Measurements from ENCODE around the gene RPL27.

The RPL27 gene

GRCh38 chr17:43021741-43022512 lies 23.7 kb downstream of the RPL27 start, which contains the start of gene VAT1:
Gene VAT1, minus strand, starts transcription at chr17:43022385. Its CDS starts 63 bp downstream, at chr17:43022322.
- DNase-seq, result peak; percentile 86

- DNase-seq, result peak; percentile 66
These were observed 26.4 kb downstream of the RPL27 start, which contains the start of gene RND2 for GRCh38 chr17:43024407-43025289. Gene RND2, plus strand, starts transcription at chr17:43025231. Its CDS starts 117 bp downstream, at chr17:43025348.

DNA sequence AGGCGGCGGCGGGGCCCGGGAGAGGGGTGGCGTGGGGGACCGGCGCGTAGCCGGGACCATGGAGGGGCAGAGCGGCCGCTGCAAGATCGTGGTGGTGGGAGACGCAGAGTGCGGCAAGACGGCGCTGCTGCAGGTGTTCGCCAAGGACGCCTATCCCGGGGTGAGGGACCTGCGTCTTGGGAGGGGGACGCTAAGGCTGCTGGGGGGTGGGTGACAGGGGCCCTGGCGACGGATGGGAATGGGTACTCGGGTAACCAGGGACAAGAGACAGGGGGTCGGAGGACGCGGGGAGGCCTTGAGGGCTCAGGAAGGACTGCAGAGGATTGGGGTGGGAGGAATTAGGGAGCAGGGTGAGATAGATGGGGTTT lies 27.1 kb downstream of the RPL27 start:
- DNase-seq, result no peak

- DNase-seq, result no peak
These were observed 27.7 kb downstream of the RPL27 start for GRCh38 chr17:43025766-43026537.

DNA sequence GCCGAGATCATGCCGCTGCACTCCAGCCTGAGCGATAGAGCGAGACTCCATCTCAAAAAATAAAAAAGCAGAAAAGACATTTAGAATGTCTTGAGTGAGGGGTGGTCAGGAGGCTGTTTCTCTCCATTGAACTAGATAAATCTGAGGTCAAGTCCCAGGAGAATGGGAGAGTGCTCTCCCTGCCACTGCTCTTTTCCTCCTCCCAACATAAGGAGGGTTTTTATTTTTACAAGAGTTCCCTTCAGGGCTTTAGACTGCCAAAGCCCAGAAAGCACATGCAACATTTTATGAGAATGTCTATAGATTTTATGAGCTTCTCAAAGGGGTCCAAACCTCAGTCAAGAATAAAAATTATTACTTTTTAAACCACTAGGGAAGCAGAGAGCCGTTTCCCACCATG lies 28.4 kb downstream of the RPL27 start:
- no peak for DNase-seq

- no peak for DNase-seq
These were observed 29.1 kb downstream of the RPL27 start for GRCh38 chr17:43027091-43028032.

DNA sequence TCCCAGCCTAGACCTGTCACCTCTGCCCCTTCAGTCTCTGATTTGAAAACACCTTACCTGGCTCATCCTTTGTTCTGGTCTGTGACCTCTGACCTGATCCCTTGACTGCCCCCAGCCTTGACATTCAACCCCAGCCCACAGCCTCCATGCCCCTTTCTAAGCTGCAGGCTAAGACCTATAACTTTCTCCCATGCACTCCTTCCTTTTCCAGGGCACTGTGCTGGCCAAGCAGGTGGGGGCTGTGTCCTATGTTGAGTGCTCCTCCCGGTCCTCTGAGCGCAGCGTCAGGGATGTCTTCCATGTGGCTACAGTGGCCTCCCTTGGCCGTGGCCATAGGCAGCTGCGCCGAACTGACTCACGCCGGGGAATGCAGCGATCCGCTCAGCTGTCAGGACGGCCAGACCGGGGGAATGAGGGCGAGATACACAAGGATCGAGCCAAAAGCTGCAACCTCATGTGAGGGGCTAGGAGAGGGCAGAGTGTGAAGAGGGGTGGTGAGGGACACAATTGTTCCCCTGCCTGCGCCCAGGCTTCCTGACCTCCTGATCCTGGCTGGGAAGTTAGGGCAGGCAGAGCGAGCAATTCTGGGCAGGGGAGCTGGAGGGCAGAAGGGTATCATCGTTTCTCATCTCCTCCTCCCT lies 30.1 kb downstream of the RPL27 start:
- DNase-seq, result no peak

- no peak for DNase-seq
These were observed 32.0 kb downstream of the RPL27 start for GRCh38 chr17:43030137-43030767.

DNA sequence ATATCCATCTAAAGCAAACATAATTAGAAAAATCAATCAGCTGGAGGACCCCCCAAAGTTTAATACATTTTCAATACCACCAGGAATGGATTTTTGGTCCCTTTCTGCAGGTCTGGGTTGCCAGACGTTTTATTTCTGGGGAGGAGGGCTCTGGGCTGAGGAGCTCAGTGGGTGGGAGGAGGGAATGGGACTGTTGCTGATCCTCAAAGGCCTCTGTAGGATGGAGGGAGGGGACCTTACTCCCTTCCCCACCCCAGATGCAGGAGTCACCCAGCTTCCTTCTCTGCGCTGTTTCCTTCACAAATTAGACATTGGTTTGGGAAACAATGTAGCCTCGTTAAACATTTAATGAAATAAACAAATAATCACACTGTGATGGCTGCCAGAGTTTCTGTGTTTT lies 33.4 kb downstream of the RPL27 start:
- no peak for DNase-seq

GRCh38 chr17:43033948-43034881 lies 36.0 kb downstream of the RPL27 start:
- DNase-seq, result no peak

DNA sequence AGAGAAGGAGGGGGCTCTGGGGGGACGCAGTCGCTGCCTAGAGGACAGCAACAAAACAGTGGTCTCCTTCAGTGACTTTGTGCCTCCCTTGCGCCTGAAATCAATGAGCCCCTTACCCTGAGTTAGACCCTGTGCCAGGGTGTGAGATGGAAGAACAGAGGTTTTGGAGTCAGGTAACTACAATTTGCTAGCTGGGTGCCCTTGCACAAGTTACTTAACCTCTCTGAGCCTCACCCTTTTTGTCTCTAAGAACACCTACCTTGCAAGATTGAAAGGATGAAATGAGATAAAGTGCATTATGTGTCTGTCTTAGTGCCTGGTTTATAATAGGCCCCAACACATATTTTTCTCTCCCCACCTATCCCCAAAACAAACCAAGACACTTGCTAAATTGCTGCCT lies 36.7 kb downstream of the RPL27 start:
- no peak for DNase-seq

DNA sequence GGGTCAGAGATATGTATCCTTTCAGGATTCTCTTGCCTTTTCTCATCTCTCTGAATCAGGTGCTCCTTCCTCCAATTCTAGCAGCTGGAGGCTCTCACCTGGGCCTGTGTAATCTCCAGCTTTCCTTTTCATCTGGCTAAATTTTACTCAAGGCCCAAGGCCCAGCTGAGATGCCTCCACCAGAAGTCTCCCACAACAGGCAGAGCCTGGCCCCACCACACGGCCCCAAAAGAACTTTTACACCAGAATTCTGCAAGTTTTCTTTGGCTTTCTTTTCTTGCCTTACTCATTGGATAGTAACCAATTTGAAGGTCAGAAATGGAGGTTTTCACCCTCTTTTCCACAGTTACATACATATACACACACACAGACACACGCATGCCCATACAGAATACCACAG lies 41.4 kb downstream of the RPL27 start:
- DNase-seq, result no peak

- no peak for DNase-seq
These were observed 42.4 kb downstream of the RPL27 start for GRCh38 chr17:43040655-43041054.

- no peak for DNase-seq
These were observed 43.9 kb downstream of the RPL27 start for GRCh38 chr17:43042025-43042628.

DNA sequence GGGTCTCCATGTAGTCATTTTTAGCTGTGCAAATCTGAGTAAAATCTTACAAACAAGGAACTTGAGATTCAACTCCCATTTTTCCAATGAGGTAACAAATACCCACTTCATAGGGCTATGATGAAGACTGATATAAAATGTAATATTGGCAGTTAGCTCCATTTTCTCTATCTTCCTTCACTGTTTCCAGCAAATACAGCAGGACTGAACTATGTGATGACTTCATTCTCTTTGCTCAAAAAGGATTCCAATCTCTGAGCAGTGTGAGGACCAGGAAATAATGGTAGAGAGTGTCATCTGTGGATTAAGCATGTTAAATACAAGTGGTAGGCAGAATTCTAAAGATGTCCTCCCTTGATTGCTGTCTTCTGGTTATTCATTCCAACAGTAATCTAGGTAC lies 45.1 kb downstream of the RPL27 start:
- DNase-seq, result no peak

DNA sequence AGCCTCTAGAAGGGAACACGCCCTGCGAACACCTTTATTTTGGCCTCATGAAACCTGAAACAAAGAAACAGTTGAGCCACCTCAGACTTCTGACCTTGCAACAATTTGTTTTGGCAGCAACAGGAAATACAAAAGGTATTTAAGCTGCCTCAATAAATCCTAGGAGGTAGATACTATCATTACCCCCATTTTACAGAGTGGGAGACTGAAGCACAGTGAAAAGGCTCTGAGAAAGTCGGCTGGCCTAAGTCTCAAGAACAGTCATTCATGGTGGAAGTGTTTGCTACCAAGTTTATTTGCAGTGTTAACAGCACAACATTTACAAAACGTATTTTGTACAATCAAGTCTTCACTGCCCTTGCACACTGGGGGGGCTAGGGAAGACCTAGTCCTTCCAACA lies 45.8 kb downstream of the RPL27 start:
- DNase-seq, result no peak

DNA sequence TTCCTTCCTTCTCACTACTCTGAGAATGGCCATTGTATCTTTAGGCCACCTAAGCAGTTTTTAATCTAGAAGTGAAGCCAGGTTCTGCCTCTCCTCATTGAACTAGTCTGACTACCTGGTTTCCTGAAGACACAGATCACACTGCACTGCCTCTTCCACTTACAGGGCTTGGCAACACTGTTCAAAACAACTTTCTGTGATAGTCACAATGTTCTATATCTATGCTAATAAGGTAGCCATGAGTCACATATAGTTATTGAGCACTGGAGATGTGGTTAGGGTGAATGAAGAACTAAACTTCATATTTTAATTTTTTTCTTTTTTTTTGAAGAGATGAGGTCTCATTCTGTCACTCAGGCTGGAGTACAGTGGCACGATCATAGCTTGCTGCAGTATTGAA lies 53.8 kb downstream of the RPL27 start:
- DNase-seq, result no peak
